ENCODE measurements around the gene WSCD2.

Gene WSCD2

DNA sequence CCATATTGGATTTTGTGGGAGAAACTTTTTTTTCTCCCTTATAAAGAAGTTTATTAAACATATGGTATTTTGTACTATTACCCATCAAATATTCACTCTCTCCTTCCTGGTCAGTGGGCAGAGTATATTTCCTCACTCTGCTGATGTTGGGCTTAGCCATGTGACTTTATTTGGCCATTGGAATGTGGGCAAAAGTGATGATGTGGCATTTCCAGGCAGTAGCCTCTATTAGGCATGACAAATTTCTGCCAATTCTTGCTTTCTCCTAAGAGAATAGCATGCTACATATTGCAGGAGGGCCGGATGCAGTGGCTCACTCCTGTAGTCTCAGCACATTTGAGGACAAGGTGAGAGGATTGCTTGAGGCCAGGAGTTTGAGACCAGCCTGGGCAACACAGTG lies 24.4 kb upstream of the WSCD2 start:
- DNase-seq = no peak
- in situ Hi-C loops (cut with MboI; ENCODE audit: low pct_unique_long_range_greater_than_20kb, low sequenced_read_pairs) = no loop called here

- DNase-seq = no peak
- in situ Hi-C loops (cut with MboI; ENCODE audit: low pct_unique_long_range_greater_than_20kb, low sequenced_read_pairs) = no loop called here
Measured at GRCh38 chr12:108106599-108106998, 22.5 kb upstream of the WSCD2 start.

DNA sequence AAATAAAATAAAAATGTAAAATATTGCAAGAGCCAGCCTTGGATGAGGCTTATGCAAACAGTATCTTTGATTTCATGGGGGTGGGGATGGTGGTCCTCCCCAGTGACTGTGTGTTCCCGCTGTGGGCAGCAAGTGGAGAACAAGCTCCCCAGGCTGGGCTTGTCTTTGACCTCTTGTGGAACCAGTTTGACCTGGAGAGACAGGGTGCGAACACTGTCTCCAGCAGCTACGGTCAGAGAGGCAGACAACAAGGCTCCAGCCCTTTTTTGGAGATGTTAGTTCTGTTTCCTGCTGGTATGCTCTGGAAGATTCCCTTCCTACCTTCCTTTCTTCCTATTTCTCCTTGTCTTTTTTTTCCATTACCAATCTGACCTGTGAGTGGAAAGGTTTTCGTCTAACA lies 21.8 kb upstream of the WSCD2 start:
- no peak for DNase-seq
- in situ Hi-C loops (cut with MboI; ENCODE audit: low pct_unique_long_range_greater_than_20kb, low sequenced_read_pairs) = no loop called here

DNA sequence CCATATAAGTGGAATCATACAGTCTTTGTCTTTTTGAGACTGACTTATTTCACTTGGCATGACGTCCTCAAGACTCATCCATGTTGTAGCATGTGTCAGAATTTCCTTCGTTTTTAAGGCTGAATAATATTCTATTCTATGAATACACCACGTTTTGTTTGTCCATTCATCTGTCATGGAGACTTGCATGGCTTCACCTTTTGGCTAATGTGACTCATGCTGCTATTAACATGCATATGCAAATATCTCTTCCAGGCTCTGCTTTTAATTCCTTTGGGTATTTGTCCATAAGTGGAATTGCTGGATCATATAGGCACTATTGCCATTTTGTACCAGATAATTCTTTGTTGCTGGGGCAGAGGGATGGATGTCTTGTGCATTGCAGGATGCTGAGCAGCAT lies 19.6 kb upstream of the WSCD2 start:
- DNase-seq = no peak
- in situ Hi-C loops (cut with MboI; ENCODE audit: low pct_unique_long_range_greater_than_20kb, low sequenced_read_pairs) = no loop called here

DNA sequence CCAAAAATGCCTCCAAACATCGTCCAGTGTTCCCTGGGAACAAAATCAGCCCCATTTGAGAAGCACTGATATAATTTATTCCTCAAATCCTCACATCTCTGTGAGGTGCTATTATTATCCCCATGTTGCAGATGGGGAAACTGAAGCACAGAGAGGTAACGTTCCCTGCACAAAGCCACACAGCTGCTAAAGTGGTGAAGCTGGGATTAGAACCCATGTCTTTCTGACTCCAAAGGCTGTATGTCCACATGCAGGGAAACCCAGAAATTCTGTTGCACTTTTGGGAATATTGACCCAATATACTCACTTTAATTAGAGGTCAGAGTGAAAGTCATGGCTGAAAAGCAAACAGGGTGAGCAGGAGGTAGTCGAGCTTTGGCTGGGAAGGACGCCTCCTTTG lies 19.1 kb upstream of the WSCD2 start:
- no peak for DNase-seq
- in situ Hi-C loops (cut with MboI; ENCODE audit: low pct_unique_long_range_greater_than_20kb, low sequenced_read_pairs) = no loop called here

GRCh38 chr12:108110844-108111243 lies 18.2 kb upstream of the WSCD2 start:
- no peak for DNase-seq
- in situ Hi-C loops (cut with MboI; ENCODE audit: low pct_unique_long_range_greater_than_20kb, low sequenced_read_pairs) = no loop called here

- in situ Hi-C loops (cut with MboI; ENCODE audit: low pct_unique_long_range_greater_than_20kb, low sequenced_read_pairs) = no loop called here
- no peak for DNase-seq
Measured at GRCh38 chr12:108112832-108113556, 16.1 kb upstream of the WSCD2 start.

DNA sequence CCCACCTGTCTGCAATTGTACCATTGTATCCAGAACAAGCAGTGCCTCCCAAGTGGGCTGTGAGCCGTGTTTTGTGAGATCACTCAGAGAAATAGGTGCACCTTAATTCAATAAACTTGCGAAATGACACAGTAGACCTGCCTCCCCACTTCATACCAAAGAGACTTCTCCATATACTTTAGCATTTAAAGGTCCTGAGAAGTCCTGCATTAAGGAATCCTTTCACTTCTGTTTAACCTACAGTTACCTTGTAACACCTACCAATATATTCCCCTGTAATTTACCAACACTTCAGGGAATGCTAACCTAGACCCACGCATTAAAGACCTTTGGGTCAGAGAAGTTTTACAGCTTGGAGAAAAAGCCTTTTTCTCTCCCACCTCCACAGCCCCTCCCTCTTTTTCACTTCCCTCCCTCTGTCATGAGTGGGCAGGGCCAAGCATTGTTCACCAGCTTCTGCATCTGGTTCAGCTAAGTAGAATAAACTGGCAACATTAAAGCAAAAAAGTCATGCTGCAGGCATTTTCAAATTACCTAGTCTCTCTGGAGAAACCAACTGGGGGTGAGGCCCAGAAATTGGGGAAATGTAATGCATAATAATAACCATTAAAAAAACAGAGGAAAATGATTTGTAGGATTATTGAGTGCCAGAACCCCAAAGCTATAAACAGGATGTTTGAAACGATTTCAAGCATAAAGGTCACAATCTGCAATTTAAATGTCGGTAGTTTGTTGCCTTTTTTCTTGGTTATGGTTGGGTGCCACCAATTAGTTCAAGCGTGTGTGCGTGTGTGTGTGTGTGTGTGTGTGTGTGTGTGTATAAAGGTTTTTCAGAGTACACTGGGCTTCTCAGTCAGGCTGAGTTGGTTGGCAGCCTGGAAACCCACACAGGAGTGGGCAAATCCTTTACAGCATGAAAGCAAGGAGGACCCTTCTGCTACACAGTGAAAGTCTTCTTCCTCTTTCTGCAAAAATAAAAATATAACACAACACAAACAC lies 13.7 kb upstream of the WSCD2 start:
- DNase-seq = no peak

DNA sequence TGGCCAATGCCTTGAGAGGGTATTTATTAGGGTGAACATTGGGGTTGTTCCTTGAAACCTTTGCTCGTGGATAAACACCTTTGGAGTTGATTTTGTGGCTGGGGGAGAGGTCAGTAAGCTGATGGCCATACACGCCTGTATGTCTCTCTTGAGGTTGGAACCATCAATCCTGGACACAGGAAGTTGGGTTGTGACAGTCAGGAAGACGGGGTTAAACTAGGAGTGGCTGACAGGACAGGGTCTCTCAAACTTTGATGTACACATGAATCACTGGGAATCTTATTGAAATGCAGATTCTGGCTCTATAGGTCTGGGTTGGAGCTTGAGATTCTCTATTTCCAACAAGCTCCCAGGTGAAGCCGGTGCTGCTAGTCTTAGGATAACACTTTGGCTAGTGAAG lies 12.8 kb upstream of the WSCD2 start:
- no peak for DNase-seq
- in situ Hi-C loops (cut with MboI; ENCODE audit: low pct_unique_long_range_greater_than_20kb, low sequenced_read_pairs) = no loop called here

More for the DNA sequence above, 13.7 kb upstream of the WSCD2 start:
- in situ Hi-C loops (cut with MboI; ENCODE audit: low pct_unique_long_range_greater_than_20kb, low sequenced_read_pairs) = no loop called here

DNA sequence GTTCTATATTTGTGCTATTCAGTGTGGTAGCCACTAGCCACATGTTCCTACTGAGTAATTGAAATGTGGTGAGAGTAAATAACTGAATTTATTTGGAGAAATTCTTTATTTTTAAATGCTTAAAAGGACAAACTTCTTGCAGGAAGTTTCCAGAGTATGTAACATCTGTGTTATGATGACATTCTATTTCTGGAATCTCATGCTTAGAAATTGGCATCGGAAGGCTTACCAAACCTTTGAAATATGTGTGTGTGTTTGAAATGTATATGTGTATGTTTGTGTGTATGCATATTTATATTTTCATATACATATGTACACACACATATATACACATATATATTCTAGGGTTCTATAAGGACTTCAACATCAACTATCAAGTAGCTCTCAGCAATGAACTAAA lies 12.4 kb upstream of the WSCD2 start:
- no peak for DNase-seq
- in situ Hi-C loops (cut with MboI; ENCODE audit: low pct_unique_long_range_greater_than_20kb, low sequenced_read_pairs) = no loop called here

DNA sequence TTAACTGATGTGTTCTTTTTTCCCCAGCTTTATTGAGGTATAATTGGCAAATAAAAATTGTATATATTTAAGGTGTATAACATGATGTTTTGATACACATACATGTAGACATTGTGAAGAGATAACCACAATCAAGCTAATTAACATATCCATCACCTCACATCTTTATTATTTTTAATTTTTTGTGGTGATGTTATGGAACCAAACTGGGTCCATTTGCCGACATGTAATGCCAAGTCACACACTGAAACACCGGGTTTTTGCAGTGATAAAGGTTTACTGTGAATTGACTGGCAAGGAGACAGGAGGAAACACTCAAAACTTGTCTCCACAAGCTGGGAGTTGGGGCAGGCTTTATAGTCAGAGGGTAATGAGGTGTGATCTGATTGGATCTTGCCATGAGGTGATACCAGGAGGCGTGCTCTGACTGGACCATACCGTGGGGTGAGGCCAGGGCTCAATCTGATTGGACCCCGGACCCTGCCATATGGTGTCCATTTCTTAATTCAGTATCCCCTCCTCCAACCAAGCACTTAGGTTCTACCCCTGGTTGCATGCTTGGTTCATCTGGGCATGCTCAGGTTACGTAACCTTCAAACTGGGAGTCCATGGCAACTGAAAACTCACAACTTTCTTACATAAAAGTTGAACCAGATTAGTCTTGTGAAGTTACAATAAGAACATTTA lies 11.8 kb upstream of the WSCD2 start:
- in situ Hi-C loops (cut with MboI; ENCODE audit: low pct_unique_long_range_greater_than_20kb, low sequenced_read_pairs) = no loop called here
- DNase-seq = no peak

DNA sequence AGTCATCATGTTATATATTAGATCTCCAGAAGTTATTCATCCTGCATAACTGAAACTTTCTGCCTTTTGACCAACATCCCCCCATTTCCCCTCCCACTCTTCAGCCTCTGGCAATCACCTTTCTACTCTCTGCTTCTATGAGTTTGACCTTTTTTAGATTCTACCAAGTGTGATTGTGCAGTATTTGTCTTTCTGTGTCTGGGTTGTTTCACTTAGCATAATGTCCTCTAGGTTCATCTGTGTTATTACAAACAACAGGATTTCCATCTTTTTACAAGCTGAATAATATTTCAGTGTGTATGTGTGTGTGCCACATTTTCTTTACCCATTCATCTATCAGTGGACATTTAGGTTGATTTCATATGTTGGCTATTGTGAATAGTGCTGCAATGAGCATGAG lies 11.2 kb upstream of the WSCD2 start:
- DNase-seq = no peak
- in situ Hi-C loops (cut with MboI; ENCODE audit: low pct_unique_long_range_greater_than_20kb, low sequenced_read_pairs) = no loop called here

- no peak for DNase-seq
- in situ Hi-C loops (cut with MboI; ENCODE audit: low pct_unique_long_range_greater_than_20kb, low sequenced_read_pairs) = no loop called here
Measured at GRCh38 chr12:108119126-108119973, 9.7 kb upstream of the WSCD2 start.

DNA sequence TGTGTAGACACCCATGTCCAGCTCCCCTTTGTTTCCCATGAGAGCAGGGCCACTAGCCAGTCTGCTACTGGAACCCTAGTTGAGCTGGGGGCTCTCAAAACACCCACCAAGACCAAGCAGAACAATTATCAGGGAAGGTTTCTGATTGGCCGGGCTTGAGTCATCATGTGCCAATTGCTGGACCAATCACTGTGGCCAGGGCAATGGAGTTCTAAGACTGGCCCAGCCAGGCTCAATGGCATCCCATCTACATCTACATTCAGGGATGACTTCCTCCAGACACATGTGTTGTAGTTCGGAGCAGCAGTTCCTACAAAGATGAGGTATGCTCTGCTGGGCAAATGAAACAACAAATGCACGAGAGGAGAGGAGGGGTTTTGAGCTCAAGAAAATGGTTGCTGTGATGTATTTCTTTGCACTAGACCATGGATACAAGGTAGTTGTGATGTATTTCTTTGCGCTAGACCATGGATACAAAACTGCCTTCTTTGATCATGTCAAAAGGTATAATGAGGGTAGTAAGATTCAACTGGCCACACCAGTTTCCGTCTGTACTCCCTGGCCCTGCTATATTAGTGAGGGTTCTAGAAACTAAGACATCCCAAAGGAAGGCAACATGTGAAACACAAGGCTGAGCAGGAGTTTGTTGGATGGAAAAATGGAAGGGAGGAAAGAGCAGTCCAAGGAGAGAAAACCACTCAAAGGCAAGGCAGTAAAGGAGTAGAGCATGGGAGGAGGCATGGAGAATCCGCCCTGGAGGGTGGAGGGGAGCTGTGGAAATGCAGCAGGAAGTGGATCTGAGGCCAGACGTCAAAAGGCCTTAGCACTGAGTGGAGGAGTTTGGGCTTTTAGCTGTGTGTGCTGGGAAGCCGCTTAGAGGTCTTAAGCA lies 8.9 kb upstream of the WSCD2 start:
- no peak for DNase-seq

DNA sequence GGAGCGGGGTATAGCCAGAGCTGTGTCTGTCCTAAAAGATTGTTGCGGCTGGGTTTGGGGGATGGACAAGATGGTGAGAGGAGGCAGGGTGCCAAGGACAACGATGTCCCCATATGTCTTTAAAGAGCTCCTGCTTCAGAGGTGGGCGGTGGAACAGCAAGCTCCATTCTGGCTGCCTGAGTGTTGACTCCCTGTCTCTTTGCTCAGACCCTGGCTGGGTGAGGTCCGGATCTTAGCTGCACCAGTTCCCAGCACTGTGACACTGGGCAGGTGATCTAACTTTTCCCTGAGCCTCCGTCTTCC lies 8.3 kb upstream of the WSCD2 start:
- in situ Hi-C loops (cut with MboI; ENCODE audit: low pct_unique_long_range_greater_than_20kb, low sequenced_read_pairs) = no loop called here

More for the DNA sequence above, 8.9 kb upstream of the WSCD2 start:
- in situ Hi-C loops (cut with MboI; ENCODE audit: low pct_unique_long_range_greater_than_20kb, low sequenced_read_pairs) = no loop called here

DNA sequence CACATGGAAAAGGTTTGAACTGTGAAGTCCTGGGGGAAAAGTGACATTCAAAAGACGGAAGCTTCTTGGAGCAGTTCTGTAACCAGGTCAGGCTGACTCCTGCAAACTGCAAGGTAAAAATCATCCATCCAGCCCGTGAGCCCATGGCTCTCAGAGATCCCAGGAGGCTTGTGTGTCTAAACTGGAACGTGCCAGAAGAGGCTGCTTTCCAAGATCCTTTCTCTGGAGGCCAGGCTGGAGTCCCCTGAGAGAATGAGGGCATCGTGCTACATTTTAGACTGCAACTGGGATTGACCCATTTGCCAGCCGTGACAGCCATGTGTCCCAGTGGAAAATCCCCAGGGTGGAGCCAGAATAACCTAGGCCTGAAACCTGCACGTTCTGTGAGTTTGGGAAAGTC lies 7.8 kb upstream of the WSCD2 start:
- in situ Hi-C loops (cut with MboI; ENCODE audit: low pct_unique_long_range_greater_than_20kb, low sequenced_read_pairs) = no loop called here
- no peak for DNase-seq

More for the DNA sequence above, 8.3 kb upstream of the WSCD2 start:
- no peak for DNase-seq

DNA sequence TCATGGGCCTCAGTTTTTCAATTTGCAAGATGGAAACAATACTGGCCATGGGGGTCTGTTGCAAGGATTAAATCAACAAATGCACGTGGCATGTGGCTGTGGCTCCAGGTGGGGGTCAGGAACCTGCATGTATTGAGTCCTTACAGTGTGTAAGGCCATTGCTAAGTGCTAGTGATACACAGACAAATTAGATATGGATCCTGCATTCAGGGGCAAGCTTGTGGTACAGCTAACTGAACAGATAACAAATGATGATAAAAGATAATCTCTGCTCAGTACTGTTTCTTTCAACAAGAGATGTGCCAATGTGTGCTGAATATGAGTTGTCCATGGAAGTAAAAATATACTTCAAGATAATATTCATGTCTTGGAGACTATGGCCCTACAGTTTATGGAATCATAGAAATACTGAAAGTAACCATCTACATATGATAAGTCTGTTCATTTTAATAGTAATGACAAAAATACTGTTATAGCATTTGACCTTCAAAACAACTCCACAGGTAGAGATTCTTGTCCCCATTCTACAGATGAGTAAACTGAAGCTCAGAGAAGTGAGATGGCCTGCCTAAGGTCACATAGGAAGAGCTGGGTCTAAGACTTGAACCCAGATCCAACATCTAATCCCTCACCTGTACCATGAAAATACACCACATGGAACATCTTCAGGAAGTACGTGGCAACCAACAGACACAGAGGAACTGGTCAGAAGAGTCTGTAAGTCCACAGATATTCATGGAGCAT lies 7.2 kb upstream of the WSCD2 start:
- DNase-seq = no peak
- in situ Hi-C loops (cut with MboI; ENCODE audit: low pct_unique_long_range_greater_than_20kb, low sequenced_read_pairs) = no loop called here

DNA sequence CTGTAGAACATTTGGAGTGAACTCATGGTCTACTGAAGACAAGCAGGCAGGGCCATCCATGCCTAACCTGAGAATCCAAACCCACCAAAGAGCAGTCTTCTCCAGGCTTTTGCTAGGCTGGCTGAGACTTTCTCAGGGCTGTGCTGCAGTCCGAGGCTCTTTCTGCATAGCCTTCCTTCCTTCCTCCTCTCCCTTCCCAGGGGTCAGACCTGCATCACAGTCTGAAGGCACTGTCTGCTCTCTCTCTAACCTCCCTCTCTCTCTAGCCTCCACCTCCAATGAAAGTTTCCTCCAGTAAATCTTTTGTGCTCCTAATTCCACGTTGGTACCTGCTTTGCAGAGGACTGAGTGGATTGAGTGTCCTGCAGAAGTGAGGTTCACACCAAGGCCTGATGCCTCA lies 6.4 kb upstream of the WSCD2 start:
- in situ Hi-C loops (cut with MboI; ENCODE audit: low pct_unique_long_range_greater_than_20kb, low sequenced_read_pairs) = no loop called here
- DNase-seq = no peak

Measured in KBM-7 (cell line).